Bone marrow (tissue), 2 donors: ENCODE results near the gene NCOA7.
A peak's percentile ranks its signal among the peaks of the same experiment; 100 is the strongest.
"Not testable (repeated sequence)": the region's sequence is repeated elsewhere in the genome, so short reads cannot be mapped to it uniquely, and the experiment has no call there.

Experiments
- DNase-seq, 2 donors: peaks; one replicate each; lab custom pipeline; 2025; lab: John Stamatoyannopoulos, UW

The NCOA7 gene

GRCh38 chr6:125950293-125950692 is 159.5 kb downstream of the NCOA7 start:
- DNase-seq: no peak

- not testable (repeated sequence) for DNase-seq
Observed at GRCh38 chr6:125950716-125951115, 160.0 kb downstream of the NCOA7 start.

- DNase-seq: no peak
Observed at GRCh38 chr6:125951323-125951722, 160.6 kb downstream of the NCOA7 start.

GRCh38 chr6:125952764-125953501 is 162.2 kb downstream of the NCOA7 start:
- DNase-seq: no peak

GRCh38 chr6:125953502-125953875 is 162.7 kb downstream of the NCOA7 start:
- no peak for DNase-seq

GRCh38 chr6:125954735-125955339 is 164.1 kb downstream of the NCOA7 start:
- DNase-seq: no peak

GRCh38 chr6:125955973-125956372 is 165.2 kb downstream of the NCOA7 start:
- DNase-seq: no peak

GRCh38 chr6:125956506-125957390 is 166.0 kb downstream of the NCOA7 start, which contains the start of gene HINT3:
HINT3 (plus strand) TSS chr6:125956770; CDS start chr6:125956978, 208 bp downstream.
- peak; percentile 91 to 92 for DNase-seq

GRCh38 chr6:125957391-125957693 is 166.6 kb downstream of the NCOA7 start:
- no peak for DNase-seq

GRCh38 chr6:125957845-125958244 is 167.1 kb downstream of the NCOA7 start:
- no peak for DNase-seq

GRCh38 chr6:125959041-125959440 is 168.3 kb downstream of the NCOA7 start:
- no peak for DNase-seq

GRCh38 chr6:125961117-125961516 is 170.4 kb downstream of the NCOA7 start:
- no peak for DNase-seq

- DNase-seq: no peak
Observed at GRCh38 chr6:125962900-125963497, 172.2 kb downstream of the NCOA7 start.

- DNase-seq: no peak
Observed at GRCh38 chr6:125963817-125964216, 173.1 kb downstream of the NCOA7 start.

- no peak for DNase-seq
Observed at GRCh38 chr6:125966569-125966968, 175.8 kb downstream of the NCOA7 start.

- no peak for DNase-seq
Observed at GRCh38 chr6:125968493-125968892, 177.7 kb downstream of the NCOA7 start.

- DNase-seq: no peak
Observed at GRCh38 chr6:125970760-125971159, 180.0 kb downstream of the NCOA7 start.

GRCh38 chr6:125972478-125972877 is 181.7 kb downstream of the NCOA7 start:
- DNase-seq: not testable (repeated sequence)

- peak in 1 of 2 donors; percentile 61 for DNase-seq
Observed at GRCh38 chr6:125974214-125974866, 183.6 kb downstream of the NCOA7 start.

GRCh38 chr6:125979101-125979500 is 188.3 kb downstream of the NCOA7 start:
- DNase-seq: no peak
